ENCODE data around the gene MBOAT7. TPM values are rescaled to one million over a fixed set of nuclear protein-coding genes. Genes with fewer than 3 reads are reported as not detected.

The MBOAT7 gene
- total RNA-seq, 2 experiments from 2014 or later = 18.1 to 25.0 TPM

GRCh38 chr19:54159352-54160181, 29.8 kb downstream of the MBOAT7 start, which contains the start of gene LENG1:
Gene LENG1, minus strand, starts transcription at chr19:54159721. Its CDS starts 26 bp downstream, at chr19:54159695.
- Histone ChIP-seq H3K4me2 (ENCODE audit: low read length) (peak within 1 kb of the TSS; percentile 91), H2AFZ (ENCODE audit: low read length) (peak within 1 kb of the TSS; percentile 63), H3K9me3 (ENCODE audit: low read length) (no peaks in the 10 kb centered on the region), H3K79me2 (ENCODE audit: insufficient read depth, low read depth, low read length) (peaks cover 6% of the 10 kb centered on the region; the same call in 1 of the 2 replicates), H3K9me2 (ENCODE audit: insufficient read depth, low read length) (no peaks in the 10 kb centered on the region), H3K4me3 (ENCODE audit: low read depth, low read length, poor library complexity, severe bottlenecking) (peak within 1 kb of the TSS; percentile 81), H3K4me1 (ENCODE audit: insufficient read depth, low read length, poor library complexity, severe bottlenecking) (peaks cover 26% of the 10 kb centered on the region), H4K20me1 (ENCODE audit: insufficient read depth, low read length) (no peaks in the 10 kb centered on the region), H3K27ac (ENCODE audit: low read depth, low read length, poor library complexity, severe bottlenecking) (peak within 1 kb of the TSS; percentile 82), H3K36me3 (ENCODE audit: insufficient read depth, low read length) (peaks cover 35% of the 10 kb centered on the region)
- intact Hi-C loops (cut with micrococcal nuclease; ENCODE audit: unreplicated experiment) = loop anchor here (2.0 kb wide), 3 partner anchors 23 to 57 kb away; partner anchors contain the start of genes CNOT3, NDUFA3 and TSEN34
- peak; percentile 100 for DNase-seq (ENCODE audit: low spot score)
- BruUV-seq (replicated peaks) = no TSS peak
- CTCF ChIA-PET (ENCODE audit: unreplicated experiment) = no interaction called here
- POLR2A ChIA-PET = interaction anchor here (0.5 to 2.4 kb wide), 4 partner anchors 9 to 38 kb away, joined by 3 to 10 read pairs (median 6); partner anchors contain the start of genes CNOT3 and MBOAT7
- peak; percentile 64 for TF ChIP-seq CTCF (conservative IDR thresholded peaks at IDR 0.05; ENCODE audit: low read length)
- TF ChIP-seq EZH2phosphoT487 (IDR thresholded peaks at IDR 0.05; ENCODE audit: borderline replicate concordance, low read depth, low read length) = no peak

GRCh38 chr19:54158812-54159351, 30.5 kb downstream of the MBOAT7 start:
- H4K20me1 ChIP-seq (ENCODE audit: insufficient read depth, low read length) = no peaks in the 10 kb centered on the region

More at GRCh38 chr19:54158812-54159351, 30.5 kb downstream of the MBOAT7 start:
- no peaks in the 10 kb centered on the region for H3K9me2 ChIP-seq (ENCODE audit: insufficient read depth, low read length)
- TSS peak; percentile 90 for BruUV-seq (replicated peaks)
- peaks cover 6% of the 10 kb centered on the region; the same call in 1 of the 2 replicates for H3K79me2 ChIP-seq (ENCODE audit: insufficient read depth, low read depth, low read length)
- POLR2A ChIA-PET = interaction anchor here (0.5 to 2.4 kb wide), 3 partner anchors 22 to 37 kb away, joined by 3 to 10 read pairs (median 9); partner anchors contain the start of genes CNOT3 and MBOAT7
- H2AFZ ChIP-seq (ENCODE audit: low read length) = peak overlapping the region; percentile 50; the same call in 1 of the 2 replicates
- peak overlapping the region; percentile 89 for H3K4me2 ChIP-seq (ENCODE audit: low read length)
- H3K4me1 ChIP-seq (ENCODE audit: insufficient read depth, low read length, poor library complexity, severe bottlenecking) = peaks cover 30% of the 10 kb centered on the region
- TF ChIP-seq EZH2phosphoT487 (IDR thresholded peaks at IDR 0.05; ENCODE audit: borderline replicate concordance, low read depth, low read length) = no peak
- no peak for TF ChIP-seq CTCF (conservative IDR thresholded peaks at IDR 0.05; ENCODE audit: low read length)
- peak overlapping the region; percentile 82 for H3K27ac ChIP-seq (ENCODE audit: low read depth, low read length, poor library complexity, severe bottlenecking)
- CTCF ChIA-PET (ENCODE audit: unreplicated experiment) = interaction anchor here (0.6 kb wide), 1 partner anchor 47 kb away, joined by 3 read pairs; no protein-coding TSS in a partner anchor
- intact Hi-C loops (cut with micrococcal nuclease; ENCODE audit: unreplicated experiment) = loop anchor here (2.0 kb wide), 3 partner anchors 22 to 56 kb away; partner anchors contain the start of genes CNOT3, NDUFA3 and TSEN34
- peak overlapping the region; percentile 81 for H3K4me3 ChIP-seq (ENCODE audit: low read depth, low read length, poor library complexity, severe bottlenecking)
- peak; percentile 43 for DNase-seq (ENCODE audit: low spot score)
- H3K9me3 ChIP-seq (ENCODE audit: low read length) = no peaks in the 10 kb centered on the region
- peaks cover 41% of the 10 kb centered on the region for H3K36me3 ChIP-seq (ENCODE audit: insufficient read depth, low read length)
